Sigmoid colon (tissue), 4 donors: ENCODE measurements around the gene MIAT.

Experiments used
- POLR2AphosphoS5 ChIP-seq, 4 donors: sonication (generic); formaldehyde crosslinking; IDR thresholded peaks; one replicate each; pipeline ENCODE4 v1.6.1; 2017; ENCODE audit warnings: antibody characterized with exemption in 4 of 4
- TF ChIP-seq, protein P1 (sequence below), 4 experiments: fragments of 450-650 bp in 3 of 4; fragments of 200-600 bp in 1 of 4; IDR thresholded peaks; one replicate each; pipeline ENCODE4 v1.5.1; 2016 to 2019; ENCODE audit warnings: antibody characterized with exemption in 4 of 4, mild to moderate bottlenecking in 3 of 4, moderate library complexity in 2 of 4

DNA sequence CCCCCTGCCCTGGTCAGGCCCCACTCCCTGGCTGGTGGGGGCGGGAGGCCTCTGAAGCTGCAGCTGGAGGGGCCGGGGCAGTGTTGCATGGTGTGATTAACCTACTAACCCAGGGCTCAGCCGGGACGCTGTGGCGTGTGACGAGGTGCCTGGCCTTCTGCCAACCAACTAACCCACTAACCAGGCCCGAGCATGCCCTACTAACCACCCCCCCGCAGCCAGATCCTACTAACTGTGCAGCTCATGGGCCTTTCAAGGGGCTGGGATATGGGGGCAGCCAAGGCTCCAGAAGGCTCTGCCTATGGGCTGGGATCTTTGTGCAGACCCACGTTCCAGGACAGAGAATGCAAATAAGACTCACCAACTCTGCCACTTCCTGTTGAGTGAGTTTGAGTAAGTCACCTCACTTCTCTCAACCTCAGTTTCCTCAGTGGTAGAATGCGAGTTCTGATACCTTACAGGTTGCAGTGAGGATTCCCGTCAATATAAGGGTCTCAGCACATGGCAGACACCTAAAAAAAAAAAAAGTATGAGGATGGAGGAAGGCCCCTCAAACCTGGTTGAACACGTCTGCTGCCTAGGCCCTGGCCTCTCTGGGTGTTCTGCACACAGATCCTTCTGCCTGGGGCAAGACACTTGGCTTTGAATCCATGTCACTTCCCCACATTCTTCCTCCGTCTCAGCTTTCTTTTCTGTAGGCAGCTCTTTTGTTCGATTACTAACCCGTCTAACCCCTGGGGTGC is 14.1 kb downstream of the MIAT start:
- TF ChIP-seq, protein P1, sequence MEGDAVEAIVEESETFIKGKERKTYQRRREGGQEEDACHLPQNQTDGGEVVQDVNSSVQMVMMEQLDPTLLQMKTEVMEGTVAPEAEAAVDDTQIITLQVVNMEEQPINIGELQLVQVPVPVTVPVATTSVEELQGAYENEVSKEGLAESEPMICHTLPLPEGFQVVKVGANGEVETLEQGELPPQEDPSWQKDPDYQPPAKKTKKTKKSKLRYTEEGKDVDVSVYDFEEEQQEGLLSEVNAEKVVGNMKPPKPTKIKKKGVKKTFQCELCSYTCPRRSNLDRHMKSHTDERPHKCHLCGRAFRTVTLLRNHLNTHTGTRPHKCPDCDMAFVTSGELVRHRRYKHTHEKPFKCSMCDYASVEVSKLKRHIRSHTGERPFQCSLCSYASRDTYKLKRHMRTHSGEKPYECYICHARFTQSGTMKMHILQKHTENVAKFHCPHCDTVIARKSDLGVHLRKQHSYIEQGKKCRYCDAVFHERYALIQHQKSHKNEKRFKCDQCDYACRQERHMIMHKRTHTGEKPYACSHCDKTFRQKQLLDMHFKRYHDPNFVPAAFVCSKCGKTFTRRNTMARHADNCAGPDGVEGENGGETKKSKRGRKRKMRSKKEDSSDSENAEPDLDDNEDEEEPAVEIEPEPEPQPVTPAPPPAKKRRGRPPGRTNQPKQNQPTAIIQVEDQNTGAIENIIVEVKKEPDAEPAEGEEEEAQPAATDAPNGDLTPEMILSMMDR (IDR thresholded peaks at IDR 0.05): no peak
- TF ChIP-seq POLR2AphosphoS5 (IDR thresholded peaks at IDR 0.05): no peak
